Adrenal gland (tissue), 12 donors: Measurements from ENCODE around the gene CCDC69. TPM values are rescaled to one million over a fixed set of nuclear protein-coding genes. Genes with fewer than 3 reads are reported as not detected.

Experiments
- DNase-seq, 7 donors: peaks; one replicate each; pipeline ENCODE4 v3.0.0-alpha.2; 2019 to 2020
- H3K27ac ChIP-seq, 5 donors: fragments of 200-600 bp; sonication (generic) in 4 of 5; 1 replicate in 3 of 5; 2 replicates in 2 of 5; pipeline versions ENCODE4 v1.5.1 to v1.8.0; 2016 to 2020; ENCODE audit warnings: mild to moderate bottlenecking in 1 of 5
- H3K27me3 ChIP-seq: fragments of 200-600 bp; 2 replicates; pipeline ENCODE4 v1.8.0; 2021
- H3K36me3 ChIP-seq, 2 donors: fragments of 200-600 bp; replicated peaks in 1 of 2; 1 replicate in 1 of 2; 2 replicates in 1 of 2; pipeline versions ENCODE4 v1.5.1 to v1.8.0; 2018 to 2022
- H3K4me1 ChIP-seq, 2 donors: fragments of 200-600 bp; replicated peaks in 1 of 2; 1 replicate in 1 of 2; 2 replicates in 1 of 2; pipeline versions ENCODE4 v1.5.1 to v1.8.0; 2018 to 2021
- H3K4me3 ChIP-seq, 4 donors: fragments of 200-600 bp; sonication (generic) in 3 of 4; one replicate each; pipeline ENCODE4 v1.5.1; 2016 to 2018
- H3K9me3 ChIP-seq, 3 donors: fragments of 200-600 bp; sonication (generic) in 1 of 3; replicated peaks in 1 of 3; 1 replicate in 2 of 3; 2 replicates in 1 of 3; pipeline versions ENCODE4 v1.5.1 to v1.8.0; 2016 to 2021
- CTCF ChIP-seq, 6 experiments: fragments of 450-650 bp in 4 of 6; fragments of 200-600 bp in 2 of 6; sonication (generic) in 1 of 6; IDR thresholded peaks; 1 replicate in 5 of 6; 2 replicates in 1 of 6; pipeline versions ENCODE4 v1.5.1 to v1.8.0; 2016 to 2021; ENCODE audit warnings: antibody characterized with exemption in 6 of 6, mild to moderate bottlenecking in 2 of 6, moderate library complexity in 1 of 6
- POLR2A ChIP-seq, 2 donors: fragments of 450-650 bp; IDR thresholded peaks; one replicate each; pipeline ENCODE4 v1.6.1; 2017; ENCODE audit warnings: antibody characterized with exemption in 2 of 2, mild to moderate bottlenecking in 2 of 2, moderate library complexity in 1 of 2
- WGBS, 4 donors: extraction: QIAGEN DNeasy Blood & Tissue Kit in 2 of 4; methylation state at CpG; one replicate each; pipeline versions ENCODE4 v1.1.5 to v1.1.7; 2013 to 2017; 5-methylcytosine and 5-hydroxymethylcytosine counted together
- intact Hi-C, 2 donors: fragments of 100-400 bp; cut with DNase I; formaldehyde crosslinking; loops; one replicate each; pipeline versions ENCODE4 v1.14.1 to v1.15.0; 2022 to 2023
- polyA plus RNA-seq, 3 donors: library from polyadenylated mRNA; stranded (reverse); fragments of 200-250 nt in 2 of 3; fragments of 350-450 nt in 1 of 3; fragmentation: Illumina TruSeq in 1 of 3; extraction: RNeasy Lipid Tissue Mini Kit (QIAGEN cat#74804) in 1 of 3; gene quantifications; one replicate each; pipeline ENCODE4 v1.2.3, GENCODE V29; 2013 to 2014
- total RNA-seq, 9 donors: library from RNA; depleted of rRNA in 4 of 9; stranded (reverse); fragments of >200 nt in 4 of 9; fragments of 120-200 nt in 1 of 9; fragmentation: NEBNext Ultra II Directional in 1 of 9; extraction: Animal tissue kit (Norgen Biotek cat#: 25700) in 1 of 9; gene quantifications; one replicate each; pipeline versions ENCODE4 v1.1.0 to v1.2.4, GENCODE V29; 2013 to 2023
- donor health status: healthy with polysubstance abuse.
- donor health status: Bipolar disorder and iron deficiency.
- donor health status: DM: yes; HTN: yes; CAD: no.
- donor health status: DM: no; HTN: no; CAD: no.
- donor health status: DM: no; HTN: no; CAD: no.
- donor health status: DM: yes; HTN: yes; CAD: no.

CCDC69 gene
- total and polyA plus RNA-seq, 12 donors: 76.1 to 241 (median 174) TPM

GRCh38 chr5:151233616-151234085 lies 9.8 kb upstream of the CCDC69 start:
- Histone ChIP-seq H3K9me3 (no peaks in the 10 kb centered on the region), H3K27ac (peak overlapping the region in 4 of 5 donors; percentile 43 to 84 (median 80)), H3K4me3 (no peak overlapping the region), H3K36me3 (no peaks in the 10 kb centered on the region), H3K4me1 (peaks cover 20 to 23% of the 10 kb centered on the region in 2 donors), H3K27me3 (no peaks in the 10 kb centered on the region)
- DNase-seq: no peak
- TF ChIP-seq POLR2A (IDR thresholded peaks at IDR 0.05): no peak
- no peak for TF ChIP-seq CTCF (IDR thresholded peaks at IDR 0.05)
- intact Hi-C loops: loop anchor here in 1 of 2 donors (10.0 kb wide), 2 partner anchors 59 to 109 kb away; no protein-coding TSS in a partner anchor
- 65 to 73% (median 69%) methylated on average over 8 of the region's 8 CpGs for WGBS, 4 donors

GRCh38 chr5:151231359-151231758 lies 7.5 kb upstream of the CCDC69 start:
- intact Hi-C loops: loop anchor here in 1 of 2 donors (10.0 kb wide), 2 partner anchors 57 to 107 kb away; no protein-coding TSS in a partner anchor
- H3K27me3 ChIP-seq: no peaks in the 10 kb centered on the region
- no peaks in the 10 kb centered on the region for H3K9me3 ChIP-seq
- TF ChIP-seq CTCF (IDR thresholded peaks at IDR 0.05): no peak
- no peak for TF ChIP-seq POLR2A (IDR thresholded peaks at IDR 0.05)
- no peak overlapping the region for H3K4me3 ChIP-seq
- H3K27ac ChIP-seq: peak overlapping the region in 2 of 5 donors; percentile 8 to 51
- peaks cover 20 to 23% of the 10 kb centered on the region in 2 donors for H3K4me1 ChIP-seq
- no peaks in the 10 kb centered on the region for H3K36me3 ChIP-seq
- peak in 2 of 7 donors; percentile 48 to 57 for DNase-seq

- Histone ChIP-seq H3K36me3 (no peaks in the 10 kb centered on the region), H3K27me3 (no peaks in the 10 kb centered on the region), H3K4me1 (peaks cover 17 to 18% of the 10 kb centered on the region in 2 donors), H3K9me3 (no peaks in the 10 kb centered on the region), H3K4me3 (no peak overlapping the region), H3K27ac (no peak overlapping the region)
- no peak for DNase-seq
- 65 to 72% (median 70%) methylated on average over 6 of the region's 6 CpGs for WGBS, 4 donors
- no peak for TF ChIP-seq POLR2A (IDR thresholded peaks at IDR 0.05)
- intact Hi-C loops: loop anchor here in 1 of 2 donors (10.0 kb wide), 2 partner anchors 55 to 105 kb away; no protein-coding TSS in a partner anchor
Observed at GRCh38 chr5:151230048-151230680, 6.3 kb upstream of the CCDC69 start.

- TF ChIP-seq POLR2A (IDR thresholded peaks at IDR 0.05) (no peak), CTCF (IDR thresholded peaks at IDR 0.05) (no peak)
- Histone ChIP-seq H3K27me3 (no peaks in the 10 kb centered on the region), H3K4me3 (no peak overlapping the region), H3K36me3 (no peaks in the 10 kb centered on the region), H3K9me3 (no peaks in the 10 kb centered on the region), H3K4me1 (peaks cover 6 to 11% of the 10 kb centered on the region in 2 donors), H3K27ac (no peak overlapping the region)
- intact Hi-C loops: no loop called here
- 67 to 87% (median 81%) methylated on average over 2 of the region's 2 CpGs for WGBS, 4 donors
- DNase-seq: no peak
Observed at GRCh38 chr5:151228986-151229385, 5.1 kb upstream of the CCDC69 start.
